SH-SY5Y (cell line): ENCODE results near the gene MIOS.

ENCODE experiments used
- GATA2 ChIP-seq: IDR thresholded peaks from 2 replicates; pipeline ENCODE4 v1.6.1; 2011; ENCODE audit warnings: mild to moderate bottlenecking, low read depth, low read length
- GATA3 ChIP-seq: IDR thresholded peaks from 2 replicates; pipeline ENCODE4 v1.6.1; 2011; ENCODE audit warnings: low read depth, mild to moderate bottlenecking, low read length, moderate library complexity

GRCh38 chr7:7568553-7568952 lies 1.9 kb downstream of the MIOS start:
- TF ChIP-seq GATA2 (no peak), GATA3 (no peak)
